NCI-H526 treated with DMSO at 0.1 percent for 48 hours (cell line): ENCODE measurements around the gene IL32.

Source experiments
- DNase-seq: peaks from one replicate; lab custom pipeline; 2025; lab: John Stamatoyannopoulos, UW

IL32 gene

DNA sequence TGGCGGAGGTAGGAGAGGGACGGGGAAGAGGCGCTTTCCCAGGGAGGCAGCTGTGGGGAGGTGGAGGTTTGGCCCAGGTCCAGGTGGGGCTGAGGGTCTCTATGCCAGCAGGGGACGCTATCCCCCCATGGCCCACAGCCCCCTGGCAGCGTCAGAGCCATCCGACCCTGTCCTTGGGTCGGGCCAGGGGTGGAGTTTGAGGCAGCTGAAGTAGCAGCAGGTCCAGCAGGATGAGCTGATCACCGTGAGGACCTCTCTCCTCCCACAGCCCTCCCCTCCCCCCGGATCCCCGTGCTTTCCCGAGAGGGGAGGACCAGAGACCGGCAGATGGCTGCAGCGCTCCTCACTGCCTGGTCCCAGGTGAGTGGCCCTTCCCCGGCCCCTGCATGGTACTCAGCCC lies 50.1 kb downstream of the IL32 start:
- DNase-seq = no peak

DNA sequence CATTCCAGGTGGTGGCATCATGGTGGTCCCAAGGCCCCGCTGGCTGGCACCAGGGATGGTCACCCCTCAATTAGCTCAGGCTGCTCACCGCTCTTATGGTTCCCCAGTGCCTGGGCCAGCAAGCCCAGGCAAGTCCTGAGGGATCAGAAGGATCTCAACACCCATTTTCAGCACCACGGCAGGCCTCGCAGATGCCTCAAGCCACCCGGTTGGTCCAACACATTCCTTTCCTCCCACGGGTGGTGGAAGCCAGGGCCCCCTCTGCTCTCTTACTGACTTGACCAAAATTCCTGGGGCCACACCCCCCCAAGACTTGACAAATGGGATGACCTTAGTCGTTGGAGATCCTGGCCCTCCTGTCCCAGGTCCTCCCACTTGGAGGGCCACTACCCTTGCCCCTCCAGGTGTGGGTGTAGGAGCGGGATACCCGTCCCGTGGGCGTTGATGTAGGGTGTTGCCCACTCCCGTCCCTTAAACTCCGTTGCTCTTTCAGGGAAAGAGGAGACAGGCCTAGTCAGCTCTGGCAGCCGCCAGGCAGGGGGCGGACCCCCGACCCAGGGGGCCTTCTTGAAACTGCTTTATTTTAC lies 52.9 kb downstream of the IL32 start:
- no peak for DNase-seq

DNA sequence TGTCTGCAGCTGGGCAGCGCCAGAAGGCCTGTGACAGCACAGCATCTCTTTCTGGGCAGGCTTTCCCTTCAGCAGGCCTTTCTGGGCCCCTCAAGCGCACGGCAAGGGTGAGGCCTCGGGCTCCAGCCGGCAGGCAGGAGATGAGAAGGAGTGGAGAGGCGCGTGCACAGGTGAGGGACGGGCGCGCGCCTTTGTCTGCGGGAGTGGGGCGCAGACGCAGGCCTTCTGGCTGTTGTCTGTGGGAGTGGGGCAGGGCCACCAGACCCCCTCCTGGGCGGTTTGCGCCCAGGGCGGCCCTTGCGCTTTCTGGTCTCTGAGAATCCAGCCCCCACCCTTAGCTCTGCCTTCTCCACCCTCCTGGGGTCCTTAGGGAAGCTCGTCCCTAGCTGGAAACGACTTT lies 53.4 kb downstream of the IL32 start:
- DNase-seq = no peak
